GM21723 (cell line): ENCODE measurements around the gene BABAM1.

Experiments used
- ATAC-seq: cut with Tn5 transposase; IDR thresholded peaks from one replicate; pipeline ENCODE4 v1.9.1; 2021; ENCODE audit warnings: mild to moderate bottlenecking, moderate library complexity; ENCODE audit not compliant: unreplicated experiment

BABAM1 gene

GRCh38 chr19:17320435-17320834, 53.2 kb downstream of the BABAM1 start:
- no peak for ATAC-seq

- ATAC-seq: no peak
These were observed 54.6 kb downstream of the BABAM1 start for GRCh38 chr19:17321655-17322489.

GRCh38 chr19:17322854-17323253, 55.6 kb downstream of the BABAM1 start:
- ATAC-seq: no peak

- ATAC-seq: no peak
These were observed 56.2 kb downstream of the BABAM1 start for GRCh38 chr19:17323300-17323963.

GRCh38 chr19:17323964-17324332, 56.7 kb downstream of the BABAM1 start:
- no peak for ATAC-seq

GRCh38 chr19:17324357-17325114, 57.3 kb downstream of the BABAM1 start:
- no peak for ATAC-seq

GRCh38 chr19:17325133-17325532, 57.9 kb downstream of the BABAM1 start:
- no peak for ATAC-seq

- no peak for ATAC-seq
These were observed 58.8 kb downstream of the BABAM1 start for GRCh38 chr19:17325881-17326594.

- no peak for ATAC-seq
These were observed 59.3 kb downstream of the BABAM1 start for GRCh38 chr19:17326595-17326966.

GRCh38 chr19:17327068-17327653, 59.9 kb downstream of the BABAM1 start:
- ATAC-seq: no peak

- no peak for ATAC-seq
These were observed 60.6 kb downstream of the BABAM1 start for GRCh38 chr19:17327654-17328516.
